Hematopoietic multipotent progenitor cell treated with erythropoietin and hydrocortisone succinate and interleukin-3 and kit ligand, for 4 days (in vitro differentiated cells): ENCODE data around the gene MRPS22.
"Not testable (repeated sequence)": the region's sequence is repeated elsewhere in the genome, so short reads cannot be mapped to it uniquely, and the experiment has no call there.

Experiments
- DNase-seq: peaks from one replicate; pipeline ENCODE4 v3.0.0-alpha.2; 2015

MRPS22 gene

DNA sequence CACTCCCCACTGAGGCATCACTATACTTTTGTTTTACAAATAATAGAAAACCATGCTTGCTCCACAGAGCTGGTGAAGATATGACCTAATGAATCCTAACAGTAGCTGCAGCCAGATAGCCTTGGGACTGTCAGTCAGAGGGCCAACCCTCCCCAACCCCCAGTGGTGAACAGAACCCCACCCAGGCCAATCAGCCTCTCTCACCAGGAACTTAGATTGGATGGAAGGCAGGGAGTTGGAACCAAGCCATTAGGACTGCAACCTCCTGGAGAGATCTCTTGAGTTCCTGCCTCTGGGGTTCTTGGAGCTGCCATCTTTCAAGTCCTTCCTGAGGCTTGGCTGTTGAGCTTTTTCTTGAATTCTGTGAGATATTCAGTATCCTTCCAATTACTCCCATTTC, 3.0 kb upstream of the MRPS22 start:
- peak; percentile 83 for DNase-seq

GRCh38 chr3:139342054-139342453, 1.8 kb upstream of the MRPS22 start:
- DNase-seq: no peak

- DNase-seq: no peak
These were observed 3.0 kb downstream of the MRPS22 start for GRCh38 chr3:139346771-139347170.

DNA sequence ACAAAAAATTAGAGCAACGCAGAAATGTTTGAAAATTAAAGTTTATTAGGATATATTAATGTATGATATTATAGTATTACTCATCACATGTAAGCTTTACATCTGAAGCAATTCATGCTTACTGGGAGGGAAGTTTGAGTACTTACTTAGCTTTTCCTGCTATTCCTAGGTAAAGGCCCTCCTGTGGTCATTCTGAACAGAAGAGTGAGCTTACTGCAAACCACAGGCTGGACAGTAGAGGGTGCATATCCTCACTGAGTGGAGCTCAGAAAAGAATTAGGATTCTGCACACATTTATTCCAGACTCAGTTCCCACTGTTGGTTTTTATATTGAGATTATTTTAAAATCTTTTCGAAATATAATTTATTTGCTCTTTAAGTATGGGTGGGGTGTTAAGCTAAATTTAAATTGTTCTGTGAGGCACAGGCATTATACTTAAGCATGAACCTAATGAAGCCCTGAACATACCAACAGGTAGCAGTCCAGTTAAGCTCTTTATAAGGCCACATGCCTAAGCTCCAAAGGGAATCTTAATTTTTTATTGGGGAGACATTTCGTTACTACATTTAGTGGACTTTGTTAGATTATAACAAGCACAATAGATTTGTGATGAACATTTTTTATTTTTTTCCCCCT, 10.2 kb downstream of the MRPS22 start:
- peak; percentile 78 for DNase-seq

- no peak for DNase-seq
These were observed 10.8 kb downstream of the MRPS22 start for GRCh38 chr3:139354661-139355060.

DNA sequence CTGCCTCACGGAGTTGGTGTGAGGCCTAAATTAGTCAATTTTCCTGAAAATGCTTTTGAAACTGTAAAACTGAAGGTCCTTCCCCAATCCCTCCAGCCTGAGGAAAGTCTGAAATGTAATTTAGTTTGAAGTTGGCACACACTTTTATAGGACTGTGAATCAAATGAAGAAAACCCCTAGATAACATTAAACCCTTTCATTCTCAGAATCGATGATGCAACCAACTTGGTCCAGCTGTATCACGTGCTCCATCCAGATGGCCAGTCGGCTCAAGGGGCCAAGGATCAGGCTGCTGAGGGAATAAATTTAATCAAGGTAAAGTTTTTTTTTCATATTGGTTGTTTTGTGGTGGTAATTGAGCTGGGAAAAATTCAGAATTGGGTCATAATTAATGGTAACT, 11.7 kb downstream of the MRPS22 start:
- DNase-seq: no peak

GRCh38 chr3:139355891-139356290, 12.1 kb downstream of the MRPS22 start:
- no peak for DNase-seq

DNA sequence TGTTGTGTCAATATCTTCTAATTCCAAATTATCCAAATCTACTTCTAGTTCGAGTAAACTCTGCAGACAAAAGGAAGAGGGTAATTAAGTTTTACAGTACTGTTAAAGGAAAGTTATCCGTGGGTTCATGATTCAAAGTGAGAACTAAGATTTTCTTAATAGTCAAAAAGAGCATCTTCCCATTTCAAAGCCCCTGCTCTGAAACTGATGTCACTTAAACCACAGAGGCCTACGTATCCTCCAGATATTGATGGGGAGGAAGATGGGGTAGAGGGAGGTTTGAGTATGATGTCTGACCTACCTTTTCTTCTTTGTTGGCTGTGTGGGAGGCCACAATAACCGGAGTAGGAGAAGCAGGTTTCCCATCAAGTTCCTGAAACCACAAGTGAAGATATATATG, 14.1 kb downstream of the MRPS22 start:
- DNase-seq: no peak

- no peak for DNase-seq
These were observed 15.2 kb downstream of the MRPS22 start for GRCh38 chr3:139358841-139359562.

DNA sequence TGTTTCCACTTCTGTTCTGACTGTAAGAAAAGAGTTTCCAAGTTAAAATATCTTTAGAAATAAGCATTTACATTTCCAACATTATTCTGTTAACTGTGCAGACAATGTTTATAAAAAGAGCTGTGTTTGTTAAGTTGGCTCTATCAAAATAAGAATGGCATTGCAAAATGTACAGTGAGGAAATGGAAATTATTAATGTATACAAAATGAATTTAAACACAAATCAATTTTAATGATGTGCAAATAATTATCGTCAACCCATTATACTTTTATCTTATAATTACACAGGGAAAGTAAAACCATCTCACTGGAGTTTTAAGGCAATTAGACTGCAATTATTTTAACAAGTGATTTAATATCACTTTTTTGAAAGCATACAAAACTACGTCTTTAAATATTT, 17.5 kb downstream of the MRPS22 start:
- no peak for DNase-seq

GRCh38 chr3:139364549-139364948, 20.7 kb downstream of the MRPS22 start:
- DNase-seq: no peak

- DNase-seq: no peak
These were observed 30.3 kb downstream of the MRPS22 start for GRCh38 chr3:139374099-139374498.

- DNase-seq: no peak
These were observed 33.6 kb downstream of the MRPS22 start for GRCh38 chr3:139377378-139377777.

GRCh38 chr3:139378587-139379241, 34.9 kb downstream of the MRPS22 start:
- DNase-seq: peak; percentile 15

GRCh38 chr3:139380575-139380974, 36.8 kb downstream of the MRPS22 start:
- DNase-seq: no peak

DNA sequence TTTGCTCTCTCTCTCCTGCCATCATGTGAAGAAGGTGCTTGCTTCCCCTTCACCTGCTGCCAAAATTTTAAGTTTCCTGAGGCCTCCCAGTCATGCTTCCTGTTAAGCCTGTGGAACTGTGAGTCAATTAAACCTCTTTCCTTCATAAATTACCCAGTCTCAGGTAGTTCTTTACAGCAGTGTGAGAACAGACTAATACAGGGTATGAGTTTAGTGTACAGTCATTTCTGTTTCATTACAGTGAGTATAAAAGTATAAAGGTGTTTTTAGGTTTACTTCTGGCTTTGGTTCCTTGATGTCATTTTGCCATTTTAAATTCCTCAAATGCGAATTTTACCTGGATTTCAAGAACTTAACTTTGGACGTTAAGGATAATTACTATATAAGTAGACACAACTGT, 38.5 kb downstream of the MRPS22 start:
- DNase-seq: not testable (repeated sequence)

DNA sequence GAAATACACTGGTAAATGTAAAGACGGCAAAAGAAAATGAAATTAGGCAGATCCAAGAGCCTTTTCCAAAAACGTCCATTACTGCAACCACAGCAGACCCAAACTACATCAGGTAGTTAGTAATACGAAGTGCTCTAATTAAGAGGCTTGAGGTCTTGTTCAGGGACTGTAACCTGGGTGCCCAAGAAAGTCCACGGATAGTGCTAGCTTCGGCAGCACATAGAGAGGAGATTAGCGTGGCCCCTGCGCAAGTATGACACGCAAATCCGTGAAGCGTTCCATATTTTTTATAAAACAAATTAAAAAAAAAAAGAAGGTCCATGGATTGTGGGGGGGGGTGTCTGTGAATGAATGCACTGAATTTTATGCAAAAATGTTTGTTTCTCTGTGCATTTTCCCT, 44.3 kb downstream of the MRPS22 start:
- DNase-seq: no peak

- peak; percentile 50 for DNase-seq
These were observed 45.2 kb downstream of the MRPS22 start for GRCh38 chr3:139388821-139389551.

DNA sequence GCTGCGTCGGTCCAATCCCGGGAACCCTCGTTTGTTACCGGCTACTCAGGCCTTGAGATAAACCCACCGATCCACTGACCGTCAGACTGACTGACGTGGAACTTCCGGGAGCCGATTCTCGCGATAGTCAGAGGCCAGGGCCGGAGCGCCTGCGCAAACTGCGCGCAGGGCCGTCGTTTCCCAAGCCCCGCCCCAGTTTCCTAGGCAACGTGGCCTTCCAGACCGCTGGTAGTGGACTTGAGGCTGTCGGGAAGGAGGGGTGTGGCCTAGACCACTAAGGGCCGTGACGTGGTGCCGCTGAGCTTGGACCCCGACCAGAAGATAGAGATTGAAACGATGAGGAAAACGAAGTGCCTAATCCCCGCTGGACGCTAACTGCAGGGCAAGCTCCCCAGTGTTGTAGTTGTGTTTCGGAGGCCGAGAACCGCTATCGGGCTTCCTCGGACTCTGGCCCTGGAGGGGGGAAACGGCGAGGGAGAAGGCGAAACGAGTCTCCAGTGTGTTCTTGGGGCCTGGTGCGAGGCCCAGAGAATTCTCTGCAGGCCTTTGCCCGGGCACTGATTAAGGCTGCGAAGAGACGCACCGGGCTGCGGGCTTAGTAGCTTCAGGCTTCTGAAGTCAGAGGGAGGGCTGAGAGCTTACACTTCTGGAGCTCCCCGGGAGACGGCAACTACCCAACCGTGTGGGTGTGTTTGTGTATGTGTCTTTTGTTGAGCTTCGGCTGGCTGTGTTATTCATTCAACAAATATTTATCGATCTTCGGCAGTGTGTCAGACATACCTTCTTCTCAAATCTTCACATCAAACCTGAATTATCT, 45.9 kb downstream of the MRPS22 start, which contains the start of gene COPB2:
TSS of gene COPB2 (minus strand) at position 96 of the 817 bp plus-strand sequence. CDS start 97 bp downstream, outside the sequence.
- DNase-seq: peak; percentile 99

- peak; percentile 71 for DNase-seq
These were observed 50.3 kb downstream of the MRPS22 start for GRCh38 chr3:139394116-139394515.

DNA sequence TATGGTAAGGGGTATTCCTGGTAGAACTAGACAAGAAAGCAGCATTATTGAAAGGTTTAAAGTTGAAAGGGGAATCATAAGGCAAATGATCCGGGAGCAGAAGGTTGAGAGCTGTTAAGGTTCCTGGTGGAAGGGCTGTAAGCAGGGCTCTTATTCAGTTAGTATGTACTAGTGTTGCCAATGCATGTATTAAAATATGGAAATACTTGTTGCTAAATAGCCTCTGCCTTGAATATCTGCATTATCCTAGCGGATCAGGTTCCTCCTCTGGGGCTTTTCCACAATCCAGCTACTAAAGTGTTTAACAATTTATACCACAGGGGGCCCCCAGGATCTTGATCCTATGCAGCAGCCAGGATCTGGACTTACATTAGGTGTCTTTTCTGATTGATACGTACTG, 52.9 kb downstream of the MRPS22 start:
- no peak for DNase-seq

- not testable (repeated sequence) for DNase-seq
These were observed 57.3 kb downstream of the MRPS22 start for GRCh38 chr3:139401155-139401554.
